Nephron (organoid): Measurements from ENCODE around the gene ARL6IP4.
A peak's percentile ranks its signal among the peaks of the same experiment; 100 is the strongest.
"Not testable (repeated sequence)": the region's sequence is repeated elsewhere in the genome, so short reads cannot be mapped to it uniquely, and the experiment has no call there.

Experiments
- H3K27ac Mint-ChIP-seq, 3 experiments: 2 replicates each; pipeline ENCODE4 v1.8.0; 2020; ENCODE audit warnings: mixed read lengths in 3 of 3, mild to moderate bottlenecking in 2 of 3, moderate library complexity in 1 of 3
- H3K27me3 Mint-ChIP-seq: 2 replicates; pipeline ENCODE4 v1.8.0; 2021; ENCODE audit warnings: low read depth, mild to moderate bottlenecking, moderate library complexity, mixed read lengths
- H3K36me3 Mint-ChIP-seq: 2 replicates; pipeline ENCODE4 v1.8.0; 2020; ENCODE audit warnings: low read depth, mixed read lengths
- H3K4me1 Mint-ChIP-seq: 2 replicates; pipeline ENCODE4 v1.8.0; 2020; ENCODE audit warnings: mixed read lengths
- H3K4me3 Mint-ChIP-seq, 3 experiments: 2 replicates each; pipeline ENCODE4 v1.8.0; 2020; ENCODE audit warnings: mild to moderate bottlenecking in 3 of 3, mixed read lengths in 3 of 3, moderate library complexity in 2 of 3
- H3K9me3 Mint-ChIP-seq: 2 replicates; pipeline ENCODE4 v1.8.0; 2020; ENCODE audit warnings: mixed read lengths
- TF ChIP-seq, protein P1 (sequence below), 3 experiments: fragments of 200-600 bp; sonication (generic); IDR thresholded peaks; one replicate each; pipeline ENCODE4 v1.5.0; 2021; ENCODE audit warnings: antibody characterized with exemption in 3 of 3; ENCODE audit not compliant: unreplicated experiment in 3 of 3

Gene ARL6IP4

DNA sequence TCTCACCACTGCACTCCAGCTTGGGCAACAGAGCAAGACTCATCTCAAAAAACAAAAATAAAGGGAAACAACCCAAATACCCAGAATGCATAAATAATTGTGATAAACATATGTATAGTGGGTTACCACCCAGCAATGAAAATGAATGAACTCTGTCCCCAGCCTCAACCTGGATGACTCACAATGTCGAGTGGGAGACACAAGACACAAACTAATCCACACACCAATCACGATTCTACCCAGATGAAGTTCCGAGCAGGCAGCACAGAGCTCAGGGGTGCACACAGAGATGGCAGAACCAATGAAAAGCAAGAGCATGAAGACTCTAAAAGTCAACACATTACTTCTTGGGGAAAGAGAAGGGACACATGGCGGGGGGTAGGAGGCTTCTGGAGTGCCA lies 41.4 kb upstream of the ARL6IP4 start:
- peaks cover 4% of the 10 kb centered on the region for H3K36me3 Mint-ChIP-seq
- TF ChIP-seq, protein P1, sequence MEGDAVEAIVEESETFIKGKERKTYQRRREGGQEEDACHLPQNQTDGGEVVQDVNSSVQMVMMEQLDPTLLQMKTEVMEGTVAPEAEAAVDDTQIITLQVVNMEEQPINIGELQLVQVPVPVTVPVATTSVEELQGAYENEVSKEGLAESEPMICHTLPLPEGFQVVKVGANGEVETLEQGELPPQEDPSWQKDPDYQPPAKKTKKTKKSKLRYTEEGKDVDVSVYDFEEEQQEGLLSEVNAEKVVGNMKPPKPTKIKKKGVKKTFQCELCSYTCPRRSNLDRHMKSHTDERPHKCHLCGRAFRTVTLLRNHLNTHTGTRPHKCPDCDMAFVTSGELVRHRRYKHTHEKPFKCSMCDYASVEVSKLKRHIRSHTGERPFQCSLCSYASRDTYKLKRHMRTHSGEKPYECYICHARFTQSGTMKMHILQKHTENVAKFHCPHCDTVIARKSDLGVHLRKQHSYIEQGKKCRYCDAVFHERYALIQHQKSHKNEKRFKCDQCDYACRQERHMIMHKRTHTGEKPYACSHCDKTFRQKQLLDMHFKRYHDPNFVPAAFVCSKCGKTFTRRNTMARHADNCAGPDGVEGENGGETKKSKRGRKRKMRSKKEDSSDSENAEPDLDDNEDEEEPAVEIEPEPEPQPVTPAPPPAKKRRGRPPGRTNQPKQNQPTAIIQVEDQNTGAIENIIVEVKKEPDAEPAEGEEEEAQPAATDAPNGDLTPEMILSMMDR (IDR thresholded peaks at IDR 0.05; ENCODE audit: unreplicated experiment in 3 of 3), result no peak
- H3K27ac Mint-ChIP-seq, result no peak overlapping the region
- peaks cover 6% of the 10 kb centered on the region for H3K4me1 Mint-ChIP-seq
- no peak overlapping the region for H3K4me3 Mint-ChIP-seq
- H3K9me3 Mint-ChIP-seq, result no peaks in the 10 kb centered on the region
- peaks cover 3% of the 10 kb centered on the region for H3K27me3 Mint-ChIP-seq

DNA sequence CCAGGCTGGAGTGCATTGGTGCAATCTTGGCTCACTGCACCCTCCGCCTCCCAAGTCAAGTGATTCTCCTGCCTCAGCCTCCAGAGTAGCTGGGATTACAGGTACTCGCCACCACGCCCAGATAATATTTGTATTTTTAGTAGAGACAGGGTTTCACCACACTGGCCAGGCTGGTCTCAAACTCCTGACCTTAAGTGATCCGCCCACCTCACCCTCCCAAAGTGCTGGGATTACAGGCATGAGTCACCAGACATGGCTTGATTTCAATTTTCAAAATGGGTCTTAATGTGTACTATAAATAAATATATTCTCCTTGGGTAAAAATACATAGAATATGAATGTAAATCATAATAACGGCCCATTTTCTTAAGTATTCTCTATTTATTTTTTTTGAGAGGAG lies 39.1 kb upstream of the ARL6IP4 start:
- H3K36me3 Mint-ChIP-seq, H3K27ac Mint-ChIP-seq, H3K27me3 Mint-ChIP-seq, H3K4me1 Mint-ChIP-seq, H3K4me3 Mint-ChIP-seq, H3K9me3 Mint-ChIP-seq: not testable (repeated sequence)

DNA sequence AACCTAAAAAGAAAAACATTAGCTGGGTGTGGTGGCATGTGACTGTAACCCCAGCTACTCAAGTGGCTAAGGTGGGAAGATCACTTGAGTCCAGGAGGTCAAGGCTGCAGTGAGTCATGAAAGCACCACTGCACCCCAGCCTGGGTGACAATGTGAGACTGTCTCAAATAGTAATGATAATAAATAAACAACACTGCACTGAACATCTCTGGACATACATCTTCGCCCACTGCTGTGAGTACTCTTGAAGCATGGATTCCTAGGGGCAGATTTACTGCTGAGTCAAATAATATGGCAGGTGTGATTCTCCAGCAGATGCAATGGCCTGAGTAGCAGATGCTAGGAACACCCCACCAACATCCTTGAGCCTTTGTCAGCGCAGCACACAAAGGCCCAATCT lies 37.8 kb upstream of the ARL6IP4 start:
- Mint-ChIP-seq H3K36me3 (peaks cover 4% of the 10 kb centered on the region), H3K4me3 (no peak overlapping the region), H3K9me3 (no peaks in the 10 kb centered on the region), H3K27me3 (peaks cover 3% of the 10 kb centered on the region), H3K27ac (peak overlapping the region in 1 of 3 experiments; percentile 23), H3K4me1 (peaks cover 10% of the 10 kb centered on the region)
- TF ChIP-seq, protein P1 (IDR thresholded peaks at IDR 0.05; ENCODE audit: unreplicated experiment in 3 of 3), result no peak

DNA sequence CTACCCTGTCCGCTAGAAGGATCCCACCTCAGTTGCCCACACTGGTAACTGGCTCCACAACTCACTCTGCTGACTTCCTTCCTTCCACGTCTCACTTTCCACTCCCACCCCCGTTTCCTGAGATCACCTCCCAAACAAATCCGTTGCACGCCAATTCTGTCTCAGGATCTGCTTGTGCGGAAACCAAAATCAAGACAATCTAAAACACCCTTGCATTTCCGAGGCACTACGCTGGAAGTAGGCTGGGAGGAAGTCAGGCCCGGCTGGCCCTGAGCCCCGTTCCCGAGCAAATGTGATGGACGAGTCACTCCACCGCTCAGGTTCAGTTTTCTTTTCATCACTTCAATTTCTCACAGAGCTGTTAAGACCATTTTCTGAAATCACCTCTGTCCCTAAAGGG lies 37.3 kb upstream of the ARL6IP4 start:
- peak overlapping the region in 2 of 3 experiments; percentile 23 for H3K27ac Mint-ChIP-seq
- H3K4me1 Mint-ChIP-seq, result peaks cover 10% of the 10 kb centered on the region
- TF ChIP-seq, protein P1 (IDR thresholded peaks at IDR 0.05; ENCODE audit: unreplicated experiment in 3 of 3), result no peak
- H3K27me3 Mint-ChIP-seq, result peaks cover 3% of the 10 kb centered on the region
- peaks cover 6% of the 10 kb centered on the region for H3K36me3 Mint-ChIP-seq
- H3K4me3 Mint-ChIP-seq, result no peak overlapping the region
- H3K9me3 Mint-ChIP-seq, result no peaks in the 10 kb centered on the region

DNA sequence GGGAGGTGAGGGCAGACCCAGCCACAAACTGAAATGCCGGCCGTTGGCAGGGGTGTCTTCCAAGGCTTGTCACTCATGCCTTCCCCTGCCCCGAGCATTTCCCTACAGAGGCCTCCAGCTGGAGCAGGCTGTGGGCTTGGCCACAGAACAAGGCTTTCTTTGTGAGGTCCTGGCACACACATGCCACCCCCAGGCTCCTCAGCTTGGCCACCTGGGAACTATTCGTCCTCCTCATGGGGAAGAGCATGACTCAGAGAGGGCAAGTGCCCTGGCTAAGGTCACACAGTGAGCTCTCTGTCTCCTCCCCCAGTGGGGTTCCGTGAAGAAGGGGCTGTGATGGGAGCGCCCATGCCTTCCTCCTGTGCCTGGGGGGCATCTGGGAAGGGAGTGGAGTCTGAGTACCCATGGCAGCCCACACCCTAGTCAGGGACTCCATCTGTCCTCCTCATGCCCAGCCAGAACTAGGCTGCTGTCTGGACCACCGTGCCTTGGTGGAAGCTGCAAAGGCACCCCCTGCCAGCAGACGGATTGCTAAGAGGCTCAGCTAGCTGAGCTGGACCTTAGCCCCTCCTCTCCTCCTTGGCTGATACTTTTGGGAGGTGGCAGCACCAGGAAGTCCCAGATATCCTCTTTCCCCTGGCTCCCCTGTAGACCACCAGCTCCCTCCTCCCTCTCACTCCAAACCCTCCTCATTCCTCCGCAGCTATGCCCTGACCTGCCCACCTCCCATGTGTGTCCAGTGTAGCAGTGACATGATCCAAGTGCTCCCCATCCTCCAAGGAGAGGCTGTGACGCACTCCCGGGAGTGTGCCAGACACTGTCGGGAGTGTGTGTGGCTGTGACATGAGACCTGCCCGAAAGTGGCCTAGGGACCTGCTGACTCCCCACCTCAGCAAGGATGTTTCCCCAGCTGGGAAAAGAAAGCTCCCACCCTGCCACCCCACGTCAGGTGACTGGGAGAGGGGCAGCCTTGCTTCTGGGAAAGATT lies 35.6 kb upstream of the ARL6IP4 start:
- Mint-ChIP-seq H3K36me3 (peaks cover 7% of the 10 kb centered on the region), H3K9me3 (no peaks in the 10 kb centered on the region), H3K4me3 (no peak overlapping the region), H3K4me1 (peaks cover 10% of the 10 kb centered on the region), H3K27ac (no peak overlapping the region), H3K27me3 (peaks cover 6% of the 10 kb centered on the region)
- TF ChIP-seq, protein P1 (IDR thresholded peaks at IDR 0.05; ENCODE audit: unreplicated experiment in 3 of 3), result no peak

DNA sequence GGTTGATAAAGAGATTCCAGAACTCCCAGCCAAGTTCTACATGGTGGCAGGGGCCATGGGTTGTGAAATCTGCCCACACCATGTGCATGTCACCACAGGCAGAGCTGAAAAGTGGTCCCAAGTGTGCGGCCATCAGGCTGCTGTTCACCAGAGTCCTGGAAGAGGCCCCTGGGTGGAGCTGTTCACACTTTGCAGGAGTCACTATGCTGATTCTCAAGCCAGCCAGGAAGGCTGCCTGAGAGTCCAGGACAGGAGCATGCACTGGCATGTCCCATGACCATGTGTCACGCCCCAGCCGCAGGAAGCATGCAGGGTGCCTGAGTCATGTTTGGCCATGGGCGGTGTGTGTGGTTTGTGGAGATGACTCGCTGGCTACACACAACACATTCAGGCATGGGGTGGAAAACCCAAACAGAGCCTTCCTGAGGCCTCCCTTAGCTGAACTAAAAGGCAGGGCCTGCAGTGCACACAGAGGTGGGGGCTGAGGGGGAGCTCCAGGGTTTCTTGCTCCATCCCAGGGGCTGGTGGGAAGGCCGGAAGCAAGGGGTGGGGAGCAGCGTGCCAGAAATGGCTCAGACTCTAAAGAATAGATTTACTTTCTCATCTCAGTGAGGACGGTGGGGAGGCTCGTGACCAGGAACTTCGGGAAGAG lies 33.7 kb upstream of the ARL6IP4 start:
- peaks cover 3% of the 10 kb centered on the region for H3K27me3 Mint-ChIP-seq
- H3K4me1 Mint-ChIP-seq, result peaks cover 10% of the 10 kb centered on the region
- H3K9me3 Mint-ChIP-seq, result no peaks in the 10 kb centered on the region
- peaks cover 7% of the 10 kb centered on the region for H3K36me3 Mint-ChIP-seq
- TF ChIP-seq, protein P1 (IDR thresholded peaks at IDR 0.05; ENCODE audit: unreplicated experiment in 3 of 3), result no peak
- H3K27ac Mint-ChIP-seq, result peak overlapping the region in 1 of 3 experiments; percentile 10
- H3K4me3 Mint-ChIP-seq, result no peak overlapping the region
